Keratinocyte (primary cell): Measurements from ENCODE around the gene PAN3. TPM values are rescaled to one million over a fixed set of nuclear protein-coding genes. Genes with fewer than 3 reads are reported as not detected.

Source experiments
- DNase-seq: peaks from one replicate; pipeline ENCODE4 v3.0.0-alpha.2; 2011; ENCODE audit warnings: low read depth, missing footprints, low spot score
- FAIRE-seq: peaks from 2 replicates; lab custom pipeline; 2011; peaks lifted over from hg19 to GRCh38; lab: Jason Lieb, UNC
- H2AFZ ChIP-seq: 2 replicates; pipeline ENCODE4 v1.6.0; 2012; ENCODE audit warnings: low read length, control low read depth, inconsistent platforms; ENCODE audit not compliant: control insufficient read depth
- H3K27ac ChIP-seq: 2 replicates; pipeline ENCODE4 v1.5.1; 2011; ENCODE audit warnings: low read length; ENCODE audit not compliant: control insufficient read depth, insufficient read depth
- H3K27me3 ChIP-seq: 3 replicates; pipeline ENCODE4 v1.6.0; 2011; ENCODE audit warnings: low read length; ENCODE audit not compliant: control insufficient read depth, insufficient read depth; ENCODE audit errors: extremely low read depth
- H3K36me3 ChIP-seq, 2 experiments: 2 replicates in 1 of 2; 3 replicates in 1 of 2; pipeline ENCODE4 v1.5.1; 2011; ENCODE audit warnings: low read length in 2 of 2, mild to moderate bottlenecking in 1 of 2; ENCODE audit not compliant: control insufficient read depth in 2 of 2, insufficient read depth in 2 of 2; ENCODE audit errors: extremely low read depth in 1 of 2
- H3K4me1 ChIP-seq: 3 replicates; pipeline ENCODE4 v1.5.1; 2011; ENCODE audit warnings: low read length; ENCODE audit not compliant: control insufficient read depth, insufficient read depth; ENCODE audit errors: extremely low read depth
- H3K4me2 ChIP-seq: 3 replicates; pipeline ENCODE4 v1.6.0; 2011; ENCODE audit warnings: low read depth, low read length; ENCODE audit not compliant: control insufficient read depth, insufficient read depth; ENCODE audit errors: extremely low read depth
- H3K4me3 ChIP-seq, 3 experiments: fragments of 200-600 bp in 1 of 3; sonication (generic) in 1 of 3; 2 replicates in 2 of 3; 3 replicates in 1 of 3; pipeline ENCODE4 v1.5.1; 2011 to 2016; ENCODE audit warnings: low read length in 3 of 3, mild to moderate bottlenecking in 3 of 3, control low read depth in 2 of 3, inconsistent platforms in 1 of 3, low read depth in 1 of 3, mixed read lengths in 1 of 3, mixed run types in 1 of 3, moderate library complexity in 1 of 3; ENCODE audit not compliant: control insufficient read depth in 2 of 3, insufficient read depth in 2 of 3; ENCODE audit errors: extremely low read depth in 1 of 3
- H3K79me2 ChIP-seq: 2 replicates; pipeline ENCODE4 v1.6.0; 2012; ENCODE audit warnings: low read length; ENCODE audit not compliant: control insufficient read depth, insufficient read depth
- H3K9ac ChIP-seq: 3 replicates; pipeline ENCODE4 v1.6.0; 2011; ENCODE audit warnings: low read length; ENCODE audit not compliant: control insufficient read depth, insufficient read depth; ENCODE audit errors: extremely low read depth
- H3K9me1 ChIP-seq: 3 replicates; pipeline ENCODE4 v1.6.0; 2011; ENCODE audit warnings: low read length; ENCODE audit not compliant: control insufficient read depth, insufficient read depth; ENCODE audit errors: extremely low read depth
- H3K9me3 ChIP-seq: 2 replicates; pipeline ENCODE4 v1.5.1; 2012; ENCODE audit warnings: low read depth, low read length; ENCODE audit not compliant: control insufficient read depth
- H4K20me1 ChIP-seq: 3 replicates; pipeline ENCODE4 v1.6.0; 2011; ENCODE audit warnings: low read length; ENCODE audit not compliant: control insufficient read depth, insufficient read depth; ENCODE audit errors: extremely low read depth
- CTCF ChIP-seq, 3 experiments: IDR thresholded peaks in 1 of 3; conservative IDR thresholded peaks in 1 of 3; optimal IDR thresholded peaks in 1 of 3; 2 replicates in 2 of 3; 3 replicates in 1 of 3; pipeline versions ENCODE3 to v1.5.1; 2011; ENCODE audit warnings: low read length in 3 of 3, mild to moderate bottlenecking in 3 of 3, moderate library complexity in 2 of 3, control low read depth in 1 of 3, inconsistent platforms in 1 of 3; ENCODE audit not compliant: insufficient read depth in 2 of 3; ENCODE audit errors: extremely low read depth in 1 of 3
- EZH2 ChIP-seq: IDR thresholded peaks from one replicate; pipeline ENCODE4 v1.6.1; 2012; ENCODE audit warnings: inconsistent platforms, mild to moderate bottlenecking, low read length, moderate library complexity
- dilution Hi-C: fragments of 300-500 bp; cut with MboI; formaldehyde crosslinking; loops from one replicate; pipeline ENCODE4 v1.7.0; 2020; ENCODE audit warnings: low sequenced_read_pairs; ENCODE audit not compliant: extremely low pct_ligation_motif_present
- polyA minus RNA-seq, 3 experiments: library from RNA; depleted of rRNA, polyadenylated mRNA; stranded (reverse); fragments of >200 nt; gene quantifications; 1 replicate in 1 of 3; 2 replicates in 1 of 3; 3 replicates in 1 of 3; pipeline ENCODE4 v1.2.3, GENCODE V29; 2011
- polyA plus RNA-seq, 5 experiments: library from polyadenylated mRNA; depleted of rRNA in 3 of 5; stranded (reverse) in 3 of 5; stranded (forward) in 1 of 5; unstranded in 1 of 5; fragments of >200 nt; gene quantifications; 1 replicate in 1 of 5; 2 replicates in 3 of 5; 3 replicates in 1 of 5; pipeline versions ENCODE4 v1.2.1 to v1.2.3, GENCODE V29; 2011 to 2012; ENCODE audit warnings: missing spikeins in 2 of 5, low read depth in 1 of 5, low replicate concordance in 1 of 5

Gene PAN3
- polyA plus RNA-seq (11.8 to 16.8 TPM (median 12.1 TPM) in 3 replicates), polyA minus RNA-seq (8.2 to 42.2 TPM (median 32.7 TPM) in 3 replicates)
- 4.9 TPM for polyA plus RNA-seq (2011; ENCODE audit: low read depth)
- polyA plus RNA-seq (2011; cell fraction: cytosol; rRNA removed) = 6.4 and 12.8 TPM in 2 replicates
- polyA plus RNA-seq (2011; cell fraction: nucleus; rRNA removed) = 18.1 and 22.7 TPM in 2 replicates
- polyA plus RNA-seq (2012; ENCODE audit: low replicate concordance) = 9.2 and 12.0 TPM in 2 replicates
- 19.0 TPM for polyA minus RNA-seq (2011; cell fraction: cytosol; rRNA and poly(A)+ RNA removed)
- 27.3 and 44.6 TPM in 2 replicates for polyA minus RNA-seq (2011; cell fraction: nucleus; rRNA and poly(A)+ RNA removed)

GRCh38 chr13:28138012-28138755, at the start of gene PAN3:
Gene PAN3, plus strand, starts transcription at chr13:28138545. Its CDS starts 113 bp downstream, at chr13:28138658.
- Histone ChIP-seq H3K27ac (peak within 1 kb of the TSS; percentile 78), H2AFZ (peak within 1 kb of the TSS; percentile 79), H3K9ac (peak within 1 kb of the TSS; percentile 80), H3K4me2 (peak within 1 kb of the TSS; percentile 91), H3K36me3 (no peaks in the 10 kb centered on the region), H3K9me1 (no peaks in the 10 kb centered on the region), H3K79me2 (peaks cover 36% of the 10 kb centered on the region), H3K9me3 (no peaks in the 10 kb centered on the region), H3K4me1 (peaks cover 21% of the 10 kb centered on the region), H3K4me3 (peak within 1 kb of the TSS; percentile 69 to 84 (median 84)), H4K20me1 (no peaks in the 10 kb centered on the region), H3K27me3 (no peaks in the 10 kb centered on the region)
- TF ChIP-seq CTCF (optimal IDR thresholded peaks at IDR 0.05 in 1 of 3, IDR thresholded peaks at IDR 0.05 in 1 of 3, conservative IDR thresholded peaks at IDR 0.05 in 1 of 3; ENCODE audit: extremely low read depth in 1 of 3, insufficient read depth in 2 of 3, low read length in 3 of 3) (no peak), EZH2 (no peak)
- dilution Hi-C loops = no loop called here
- DNase-seq (peak; percentile 21), FAIRE-seq (peak; percentile 20)

GRCh38 chr13:28089065-28089464, 49.3 kb upstream of the PAN3 start:
- no peak for FAIRE-seq

More at GRCh38 chr13:28089065-28089464, 49.3 kb upstream of the PAN3 start:
- no peak overlapping the region for H3K4me2 ChIP-seq
- TF ChIP-seq CTCF (optimal IDR thresholded peaks at IDR 0.05 in 1 of 3, IDR thresholded peaks at IDR 0.05 in 1 of 3, conservative IDR thresholded peaks at IDR 0.05 in 1 of 3; ENCODE audit: extremely low read depth in 1 of 3, insufficient read depth in 2 of 3, low read length in 3 of 3) = no peak
- no peak overlapping the region for H3K9ac ChIP-seq
- no peaks in the 10 kb centered on the region for H3K9me1 ChIP-seq
- H3K36me3 ChIP-seq = no peaks in the 10 kb centered on the region
- no peaks in the 10 kb centered on the region for H3K9me3 ChIP-seq
- H3K27me3 ChIP-seq = no peaks in the 10 kb centered on the region
- no peak for DNase-seq
- no peaks in the 10 kb centered on the region for H4K20me1 ChIP-seq
- no peaks in the 10 kb centered on the region for H3K79me2 ChIP-seq
- dilution Hi-C loops = no loop called here
- no peak overlapping the region for H3K27ac ChIP-seq
- no peaks in the 10 kb centered on the region for H3K4me1 ChIP-seq
- H2AFZ ChIP-seq = no peak overlapping the region
- no peak overlapping the region for H3K4me3 ChIP-seq
